Measurements from ENCODE around the gene RASSF3. TPM values are rescaled to one million over a fixed set of nuclear protein-coding genes. Genes with fewer than 3 reads are reported as not detected.

The RASSF3 gene
- total RNA-seq, 4 donors from 2014 or later = 7.3 to 18.7 (median 11.2) TPM

DNA sequence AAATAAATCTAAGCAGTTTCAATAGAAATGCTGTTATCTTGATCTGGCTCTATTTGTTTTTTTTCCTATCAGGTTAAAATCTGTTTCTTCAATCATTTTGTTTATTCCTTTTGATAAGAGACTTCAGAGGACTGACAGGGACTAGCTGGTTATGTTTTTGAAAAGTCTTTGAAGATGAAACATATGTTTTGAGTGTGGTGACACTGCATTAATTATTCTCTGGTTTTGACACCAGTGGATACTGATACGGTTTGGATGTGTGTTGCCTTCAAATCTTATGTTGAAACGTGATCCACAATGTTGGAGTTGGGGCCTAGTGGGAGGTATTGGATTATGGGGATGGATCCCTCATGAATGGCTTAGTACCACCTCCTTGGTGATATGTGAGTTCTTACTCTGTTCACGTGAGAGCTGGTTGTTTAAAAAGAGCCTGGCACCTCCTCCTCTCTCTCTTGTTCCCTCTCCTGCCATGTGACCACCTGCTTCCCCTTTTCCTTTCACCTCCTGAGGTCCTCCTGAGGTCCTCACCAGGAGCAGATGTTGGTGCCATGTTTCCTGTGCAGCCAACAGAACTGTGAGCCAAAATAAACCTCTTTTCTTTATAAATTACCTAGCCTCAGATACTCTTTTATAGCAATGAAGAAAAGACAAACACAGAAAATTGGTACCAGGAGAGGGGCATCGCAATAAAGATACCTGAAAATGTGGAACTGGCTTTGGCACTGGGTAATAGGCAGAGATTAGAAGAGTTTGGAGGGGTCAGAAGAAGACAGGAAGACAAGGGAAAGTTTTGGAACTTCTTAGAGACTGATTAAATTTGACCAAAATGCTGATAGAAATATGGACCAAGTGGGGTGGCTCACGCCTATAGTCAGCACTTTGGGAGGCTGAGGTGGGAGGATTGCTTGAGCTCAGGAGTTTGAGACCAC, 23.0 kb downstream of the RASSF3 start:
- TF ChIP-seq, protein P1, sequence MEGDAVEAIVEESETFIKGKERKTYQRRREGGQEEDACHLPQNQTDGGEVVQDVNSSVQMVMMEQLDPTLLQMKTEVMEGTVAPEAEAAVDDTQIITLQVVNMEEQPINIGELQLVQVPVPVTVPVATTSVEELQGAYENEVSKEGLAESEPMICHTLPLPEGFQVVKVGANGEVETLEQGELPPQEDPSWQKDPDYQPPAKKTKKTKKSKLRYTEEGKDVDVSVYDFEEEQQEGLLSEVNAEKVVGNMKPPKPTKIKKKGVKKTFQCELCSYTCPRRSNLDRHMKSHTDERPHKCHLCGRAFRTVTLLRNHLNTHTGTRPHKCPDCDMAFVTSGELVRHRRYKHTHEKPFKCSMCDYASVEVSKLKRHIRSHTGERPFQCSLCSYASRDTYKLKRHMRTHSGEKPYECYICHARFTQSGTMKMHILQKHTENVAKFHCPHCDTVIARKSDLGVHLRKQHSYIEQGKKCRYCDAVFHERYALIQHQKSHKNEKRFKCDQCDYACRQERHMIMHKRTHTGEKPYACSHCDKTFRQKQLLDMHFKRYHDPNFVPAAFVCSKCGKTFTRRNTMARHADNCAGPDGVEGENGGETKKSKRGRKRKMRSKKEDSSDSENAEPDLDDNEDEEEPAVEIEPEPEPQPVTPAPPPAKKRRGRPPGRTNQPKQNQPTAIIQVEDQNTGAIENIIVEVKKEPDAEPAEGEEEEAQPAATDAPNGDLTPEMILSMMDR (IDR thresholded peaks at IDR 0.05) = no peak
- TF ChIP-seq POLR2A (IDR thresholded peaks at IDR 0.05) = no peak
- no peaks in the 10 kb centered on the region for H3K4me1 ChIP-seq
- WGBS, 2 donors = 94% methylated on average over 5 of the region's 5 CpGs
- DNase-seq = no peak
- H3K9me3 ChIP-seq = no peaks in the 10 kb centered on the region
- no peaks in the 10 kb centered on the region for H3K27me3 ChIP-seq
- no peak overlapping the region for H3K27ac ChIP-seq
- H3K36me3 ChIP-seq = no peaks in the 10 kb centered on the region
- H3K4me3 ChIP-seq (replicated peaks in 1 of 3) = no peak overlapping the region
- intact Hi-C loops (cut with DNase I) = no loop called here

DNA sequence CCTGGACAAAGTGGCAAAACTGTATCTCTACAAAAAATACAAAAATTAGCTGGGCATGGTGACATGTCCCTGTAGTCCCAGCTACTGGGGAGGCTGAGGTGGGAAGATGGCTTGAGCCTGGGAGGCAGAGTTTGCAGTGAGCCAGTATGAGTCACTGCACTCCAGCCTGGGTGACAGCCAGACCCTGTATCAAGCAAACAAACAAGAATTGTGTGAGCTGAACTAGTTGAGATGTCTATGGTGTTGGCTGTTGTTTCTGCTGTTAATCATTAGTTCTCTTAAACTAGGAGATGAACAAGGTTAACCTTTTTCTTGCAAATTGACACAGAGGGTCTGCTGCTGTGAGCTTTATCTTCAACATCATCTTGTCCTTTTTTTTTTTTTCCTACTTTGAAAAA, 23.6 kb downstream of the RASSF3 start:
- TF ChIP-seq POLR2A (IDR thresholded peaks at IDR 0.05) = no peak
- TF ChIP-seq, protein P1 (IDR thresholded peaks at IDR 0.05) = no peak
- no peak overlapping the region for H3K27ac ChIP-seq
- H3K4me1 ChIP-seq = no peaks in the 10 kb centered on the region
- no peak overlapping the region for H3K4me3 ChIP-seq (replicated peaks in 1 of 3)
- H3K9me3 ChIP-seq = no peaks in the 10 kb centered on the region
- H3K27me3 ChIP-seq = no peaks in the 10 kb centered on the region
- H3K36me3 ChIP-seq = no peaks in the 10 kb centered on the region
- intact Hi-C loops (cut with DNase I) = no loop called here
- DNase-seq = peak; percentile 11 to 26

GRCh38 chr12:64634508-64635092, 24.3 kb downstream of the RASSF3 start:
- no peak for DNase-seq
- 89 to 90% methylated on average over 7 of the region's 7 CpGs for WGBS, 2 donors
- intact Hi-C loops (cut with DNase I) = no loop called here
- no peaks in the 10 kb centered on the region for H3K27me3 ChIP-seq
- no peak overlapping the region for H3K27ac ChIP-seq
- no peaks in the 10 kb centered on the region for H3K4me1 ChIP-seq
- TF ChIP-seq POLR2A (IDR thresholded peaks at IDR 0.05) = no peak
- TF ChIP-seq, protein P1 (IDR thresholded peaks at IDR 0.05) = no peak
- H3K4me3 ChIP-seq (replicated peaks in 1 of 3) = no peak overlapping the region
- no peaks in the 10 kb centered on the region for H3K36me3 ChIP-seq
- no peaks in the 10 kb centered on the region for H3K9me3 ChIP-seq

GRCh38 chr12:64635356-64635998, 25.2 kb downstream of the RASSF3 start:
- Histone ChIP-seq H3K27me3 (no peaks in the 10 kb centered on the region), H3K4me3 (replicated peaks in 1 of 3) (no peak overlapping the region), H3K27ac (no peak overlapping the region), H3K36me3 (no peaks in the 10 kb centered on the region), H3K9me3 (no peaks in the 10 kb centered on the region), H3K4me1 (no peaks in the 10 kb centered on the region)
- intact Hi-C loops (cut with DNase I) = no loop called here
- TF ChIP-seq, protein P1 (IDR thresholded peaks at IDR 0.05) = no peak
- no peak for TF ChIP-seq POLR2A (IDR thresholded peaks at IDR 0.05)
- DNase-seq = no peak
- 83% methylated on average over 5 of the region's 5 CpGs for WGBS, 2 donors

- no peaks in the 10 kb centered on the region for H3K27me3 ChIP-seq
- no peaks in the 10 kb centered on the region for H3K36me3 ChIP-seq
- no peak overlapping the region for H3K27ac ChIP-seq
- intact Hi-C loops (cut with DNase I) = no loop called here
- no peak overlapping the region for H3K4me3 ChIP-seq (replicated peaks in 1 of 3)
- TF ChIP-seq, protein P1 (IDR thresholded peaks at IDR 0.05) = no peak
- TF ChIP-seq POLR2A (IDR thresholded peaks at IDR 0.05) = no peak
- WGBS, 2 donors = 94 to 95% methylated on average over 2 of the region's 2 CpGs
- no peaks in the 10 kb centered on the region for H3K4me1 ChIP-seq
- DNase-seq = no peak
- H3K9me3 ChIP-seq = no peaks in the 10 kb centered on the region
Measured at GRCh38 chr12:64636856-64637255, 26.6 kb downstream of the RASSF3 start.
